GM06990 (cell line): ENCODE data around the gene GRIK4.

Source experiments
- DNase-seq: peaks from one replicate; pipeline ENCODE4 v3.0.0-alpha.2; 2011; ENCODE audit not compliant: insufficient read length; ENCODE audit errors: extremely low read depth
- H3K27me3 ChIP-seq: replicated peaks from 2 replicates; pipeline ENCODE4 v1.6.0; 2011; ENCODE audit warnings: low read length; ENCODE audit not compliant: control insufficient read depth, insufficient read depth
- H3K36me3 ChIP-seq: 2 replicates; pipeline ENCODE4 v1.5.1; 2011; ENCODE audit warnings: low read length; ENCODE audit not compliant: control insufficient read depth, insufficient read depth
- H3K4me3 ChIP-seq: replicated peaks from 2 replicates; pipeline ENCODE4 v1.5.1; 2011; ENCODE audit warnings: low read depth, mild to moderate bottlenecking, control low read depth, low read length
- CTCF ChIP-seq: IDR thresholded peaks from 2 replicates; pipeline ENCODE4 v1.5.1; 2011; ENCODE audit warnings: low read length, control low read depth, mild to moderate bottlenecking, inconsistent platforms; ENCODE audit not compliant: insufficient read depth, poor library complexity, severe bottlenecking

The GRIK4 gene

GRCh38 chr11:120808616-120809050 lies 297.1 kb downstream of the GRIK4 start:
- no peak for TF ChIP-seq CTCF
- no peaks in the 10 kb centered on the region; the same call in 1 of the 2 replicates for H3K27me3 ChIP-seq
- no peak for DNase-seq
- no peak overlapping the region for H3K4me3 ChIP-seq
- H3K36me3 ChIP-seq: no peaks in the 10 kb centered on the region

- DNase-seq: no peak
- TF ChIP-seq CTCF: no peak
- H3K36me3 ChIP-seq: no peaks in the 10 kb centered on the region
- H3K27me3 ChIP-seq: no peaks in the 10 kb centered on the region; the same call in 1 of the 2 replicates
- no peak overlapping the region for H3K4me3 ChIP-seq
Observed at GRCh38 chr11:120810251-120810650, 298.7 kb downstream of the GRIK4 start.

GRCh38 chr11:120811199-120811598 lies 299.7 kb downstream of the GRIK4 start:
- Histone ChIP-seq H3K36me3 (no peaks in the 10 kb centered on the region), H3K27me3 (no peaks in the 10 kb centered on the region; the same call in 1 of the 2 replicates), H3K4me3 (no peak overlapping the region)
- no peak for DNase-seq
- TF ChIP-seq CTCF: no peak

GRCh38 chr11:120811731-120812130 lies 300.2 kb downstream of the GRIK4 start:
- H3K4me3 ChIP-seq: no peak overlapping the region
- DNase-seq: no peak
- no peaks in the 10 kb centered on the region for H3K36me3 ChIP-seq
- H3K27me3 ChIP-seq: no peaks in the 10 kb centered on the region; the same call in none of the 2 replicates
- TF ChIP-seq CTCF: no peak

- H3K4me3 ChIP-seq: no peak overlapping the region
- TF ChIP-seq CTCF: no peak
- no peaks in the 10 kb centered on the region for H3K36me3 ChIP-seq
- DNase-seq: no peak
- H3K27me3 ChIP-seq: no peaks in the 10 kb centered on the region; the same call in none of the 2 replicates
Observed at GRCh38 chr11:120814531-120815318, 303.2 kb downstream of the GRIK4 start.
